HepG2 (cell line): Measurements from ENCODE around the gene MCC.

Experiments used
- ELF4 ChIP-seq: sonication (generic); formaldehyde crosslinking; IDR thresholded peaks from 2 replicates; pipeline ENCODE4 v1.5.0; 2020; ENCODE audit warnings: missing genetic modification reagents, mild to moderate bottlenecking, moderate library complexity, borderline replicate concordance
- FOXK1 ChIP-seq: sonication (generic); formaldehyde crosslinking; IDR thresholded peaks from 2 replicates; pipeline ENCODE4 v1.4.0; 2020; ENCODE audit warnings: low read depth, missing genetic modification reagents, borderline replicate concordance
- MTA3 ChIP-seq: sonication (generic); formaldehyde crosslinking; IDR thresholded peaks from 2 replicates; pipeline ENCODE4 v1.4.0; 2020; ENCODE audit warnings: missing genetic modification reagents
- YY1 ChIP-seq: IDR thresholded peaks from 2 replicates; pipeline ENCODE4 v1.6.1; 2011; ENCODE audit warnings: low read length, low read depth, moderate library complexity, mild to moderate bottlenecking; ENCODE audit not compliant: insufficient read depth, insufficient replicate concordance
- ZNF549 ChIP-seq: sonication (generic); formaldehyde crosslinking; IDR thresholded peaks from 2 replicates; pipeline ENCODE4 v1.5.0; 2020; ENCODE audit warnings: missing genetic modification reagents
- TF ChIP-seq, protein P1 (sequence below): sonication (generic); formaldehyde crosslinking; IDR thresholded peaks from 2 replicates; pipeline ENCODE4 v1.9.0; 2022; ENCODE audit warnings: missing genetic modification reagents, mild to moderate bottlenecking, borderline replicate concordance
- TF ChIP-seq, protein P2 (sequence below): sonication (generic); formaldehyde crosslinking; IDR thresholded peaks from 2 replicates; pipeline ENCODE4 v1.4.0; 2020; ENCODE audit warnings: missing genetic modification reagents
- TF ChIP-seq, protein P3 (sequence below): sonication (generic); formaldehyde crosslinking; conservative IDR thresholded peaks from 2 replicates; pipeline ENCODE4 v1.8.1; 2023; ENCODE audit warnings: missing genetic modification reagents
- TF ChIP-seq, protein P4 (sequence below): sonication (generic); formaldehyde crosslinking; IDR thresholded peaks from 2 replicates; pipeline ENCODE4 v1.4.0; 2020; ENCODE audit warnings: mild to moderate bottlenecking, missing genetic modification reagents

DNA sequence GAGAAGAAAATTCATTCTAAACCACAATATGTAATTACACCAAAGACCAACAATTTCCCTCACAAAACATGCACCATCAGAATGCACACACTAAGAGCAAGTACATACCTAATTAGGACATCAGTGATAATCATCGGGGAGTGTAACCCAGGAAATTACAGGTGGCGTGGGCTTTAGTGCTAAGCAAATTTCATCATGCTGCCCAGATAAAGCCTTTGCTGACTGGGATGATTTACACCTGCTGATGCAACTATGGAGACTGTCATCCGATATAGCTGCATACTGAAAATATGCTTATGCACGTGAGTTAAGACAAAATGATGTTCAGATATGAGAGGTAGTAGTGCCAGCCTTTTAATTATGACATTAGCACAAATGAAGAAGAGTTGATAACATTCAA is 388.4 kb downstream of the MCC start:
- TF ChIP-seq YY1 (no peak), MTA3 (CRISPR knock-in tag) (no peak), FOXK1 (CRISPR knock-in tag) (no peak), ZNF549 (CRISPR knock-in tag) (no peak), ELF4 (CRISPR knock-in tag) (no peak)
- TF ChIP-seq, protein P1, sequence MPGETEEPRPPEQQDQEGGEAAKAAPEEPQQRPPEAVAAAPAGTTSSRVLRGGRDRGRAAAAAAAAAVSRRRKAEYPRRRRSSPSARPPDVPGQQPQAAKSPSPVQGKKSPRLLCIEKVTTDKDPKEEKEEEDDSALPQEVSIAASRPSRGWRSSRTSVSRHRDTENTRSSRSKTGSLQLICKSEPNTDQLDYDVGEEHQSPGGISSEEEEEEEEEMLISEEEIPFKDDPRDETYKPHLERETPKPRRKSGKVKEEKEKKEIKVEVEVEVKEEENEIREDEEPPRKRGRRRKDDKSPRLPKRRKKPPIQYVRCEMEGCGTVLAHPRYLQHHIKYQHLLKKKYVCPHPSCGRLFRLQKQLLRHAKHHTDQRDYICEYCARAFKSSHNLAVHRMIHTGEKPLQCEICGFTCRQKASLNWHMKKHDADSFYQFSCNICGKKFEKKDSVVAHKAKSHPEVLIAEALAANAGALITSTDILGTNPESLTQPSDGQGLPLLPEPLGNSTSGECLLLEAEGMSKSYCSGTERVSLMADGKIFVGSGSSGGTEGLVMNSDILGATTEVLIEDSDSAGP = no peak
- TF ChIP-seq, protein P2, sequence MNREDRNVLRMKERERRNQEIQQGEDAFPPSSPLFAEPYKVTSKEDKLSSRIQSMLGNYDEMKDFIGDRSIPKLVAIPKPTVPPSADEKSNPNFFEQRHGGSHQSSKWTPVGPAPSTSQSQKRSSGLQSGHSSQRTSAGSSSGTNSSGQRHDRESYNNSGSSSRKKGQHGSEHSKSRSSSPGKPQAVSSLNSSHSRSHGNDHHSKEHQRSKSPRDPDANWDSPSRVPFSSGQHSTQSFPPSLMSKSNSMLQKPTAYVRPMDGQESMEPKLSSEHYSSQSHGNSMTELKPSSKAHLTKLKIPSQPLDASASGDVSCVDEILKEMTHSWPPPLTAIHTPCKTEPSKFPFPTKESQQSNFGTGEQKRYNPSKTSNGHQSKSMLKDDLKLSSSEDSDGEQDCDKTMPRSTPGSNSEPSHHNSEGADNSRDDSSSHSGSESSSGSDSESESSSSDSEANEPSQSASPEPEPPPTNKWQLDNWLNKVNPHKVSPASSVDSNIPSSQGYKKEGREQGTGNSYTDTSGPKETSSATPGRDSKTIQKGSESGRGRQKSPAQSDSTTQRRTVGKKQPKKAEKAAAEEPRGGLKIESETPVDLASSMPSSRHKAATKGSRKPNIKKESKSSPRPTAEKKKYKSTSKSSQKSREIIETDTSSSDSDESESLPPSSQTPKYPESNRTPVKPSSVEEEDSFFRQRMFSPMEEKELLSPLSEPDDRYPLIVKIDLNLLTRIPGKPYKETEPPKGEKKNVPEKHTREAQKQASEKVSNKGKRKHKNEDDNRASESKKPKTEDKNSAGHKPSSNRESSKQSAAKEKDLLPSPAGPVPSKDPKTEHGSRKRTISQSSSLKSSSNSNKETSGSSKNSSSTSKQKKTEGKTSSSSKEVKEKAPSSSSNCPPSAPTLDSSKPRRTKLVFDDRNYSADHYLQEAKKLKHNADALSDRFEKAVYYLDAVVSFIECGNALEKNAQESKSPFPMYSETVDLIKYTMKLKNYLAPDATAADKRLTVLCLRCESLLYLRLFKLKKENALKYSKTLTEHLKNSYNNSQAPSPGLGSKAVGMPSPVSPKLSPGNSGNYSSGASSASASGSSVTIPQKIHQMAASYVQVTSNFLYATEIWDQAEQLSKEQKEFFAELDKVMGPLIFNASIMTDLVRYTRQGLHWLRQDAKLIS (CRISPR knock-in tag) = no peak
- TF ChIP-seq, protein P3, sequence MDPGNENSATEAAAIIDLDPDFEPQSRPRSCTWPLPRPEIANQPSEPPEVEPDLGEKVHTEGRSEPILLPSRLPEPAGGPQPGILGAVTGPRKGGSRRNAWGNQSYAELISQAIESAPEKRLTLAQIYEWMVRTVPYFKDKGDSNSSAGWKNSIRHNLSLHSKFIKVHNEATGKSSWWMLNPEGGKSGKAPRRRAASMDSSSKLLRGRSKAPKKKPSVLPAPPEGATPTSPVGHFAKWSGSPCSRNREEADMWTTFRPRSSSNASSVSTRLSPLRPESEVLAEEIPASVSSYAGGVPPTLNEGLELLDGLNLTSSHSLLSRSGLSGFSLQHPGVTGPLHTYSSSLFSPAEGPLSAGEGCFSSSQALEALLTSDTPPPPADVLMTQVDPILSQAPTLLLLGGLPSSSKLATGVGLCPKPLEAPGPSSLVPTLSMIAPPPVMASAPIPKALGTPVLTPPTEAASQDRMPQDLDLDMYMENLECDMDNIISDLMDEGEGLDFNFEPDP (CRISPR knock-in tag) = no peak
- TF ChIP-seq, protein P4, sequence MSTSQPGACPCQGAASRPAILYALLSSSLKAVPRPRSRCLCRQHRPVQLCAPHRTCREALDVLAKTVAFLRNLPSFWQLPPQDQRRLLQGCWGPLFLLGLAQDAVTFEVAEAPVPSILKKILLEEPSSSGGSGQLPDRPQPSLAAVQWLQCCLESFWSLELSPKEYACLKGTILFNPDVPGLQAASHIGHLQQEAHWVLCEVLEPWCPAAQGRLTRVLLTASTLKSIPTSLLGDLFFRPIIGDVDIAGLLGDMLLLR (CRISPR knock-in tag) = no peak
